HepG2 (cell line): Measurements from ENCODE around the gene IRF2. TPM values are rescaled to one million over a fixed set of nuclear protein-coding genes. Genes with fewer than 3 reads are reported as not detected.

Experiments used
- BORCS8-MEF2B ChIP-seq: sonication (generic); formaldehyde crosslinking; IDR thresholded peaks from 2 replicates; pipeline ENCODE4 v1.8.0; 2022; ENCODE audit warnings: mild to moderate bottlenecking, missing genetic modification reagents
- HCFC1 ChIP-seq: fragments of 150-350 bp; IDR thresholded peaks from 2 replicates; pipeline ENCODE4 v1.6.1; 2014; ENCODE audit warnings: low read depth, low read length
- PRDM10 ChIP-seq: sonication (generic); formaldehyde crosslinking; IDR thresholded peaks from 2 replicates; pipeline ENCODE4 v1.4.0; 2020; ENCODE audit warnings: low read depth, missing genetic modification reagents
- SKIL ChIP-seq: sonication (generic); formaldehyde crosslinking; IDR thresholded peaks from 2 replicates; pipeline ENCODE4 v1.8.0; 2022; ENCODE audit warnings: missing genetic modification reagents, mild to moderate bottlenecking, moderate library complexity, borderline replicate concordance
- SNAPC2 ChIP-seq: sonication (generic); formaldehyde crosslinking; IDR thresholded peaks from 2 replicates; pipeline ENCODE4 v1.8.1; 2022; ENCODE audit warnings: mild to moderate bottlenecking, missing genetic modification reagents
- ZNF326 ChIP-seq: sonication (generic); formaldehyde crosslinking; IDR thresholded peaks from 2 replicates; pipeline ENCODE4 v1.4.0; 2020; ENCODE audit warnings: missing genetic modification reagents, borderline replicate concordance
- ZNF484 ChIP-seq: sonication (generic); formaldehyde crosslinking; IDR thresholded peaks from 2 replicates; pipeline ENCODE4 v1.5.1; 2020; ENCODE audit warnings: mild to moderate bottlenecking, low read depth, missing genetic modification reagents, borderline replicate concordance
- ZNF589 ChIP-seq: sonication (generic); formaldehyde crosslinking; conservative IDR thresholded peaks from 2 replicates; pipeline ENCODE4 v1.8.0; 2022; ENCODE audit warnings: mild to moderate bottlenecking, moderate library complexity, missing genetic modification reagents
- ZNF646 ChIP-seq: sonication (generic); formaldehyde crosslinking; IDR thresholded peaks from 2 replicates; pipeline ENCODE4 v1.9.0; 2021; ENCODE audit warnings: mild to moderate bottlenecking, missing genetic modification reagents
- polyA plus RNA-seq, 8 experiments: library from polyadenylated mRNA; depleted of rRNA in 3 of 8; stranded (reverse) in 7 of 8; unstranded in 1 of 8; fragments of >200 nt; fragmentation: Illumina TruSeq in 4 of 8; extraction: Trizol in 4 of 8; gene quantifications; 2 replicates each; pipeline versions ENCODE4 v1.2.1 to v1.2.3, GENCODE V29; 2011 to 2016; ENCODE audit warnings: low read depth in 4 of 8, missing spikeins in 1 of 8, mixed read lengths in 1 of 8; ENCODE audit not compliant: insufficient read depth in 1 of 8
- total RNA-seq, 5 experiments: library from RNA; depleted of rRNA; stranded (reverse); fragments of >200 nt; fragmentation: Illumina TruSeq; extraction: Trizol; gene quantifications; 2 replicates each; pipeline ENCODE4 v1.2.3, GENCODE V29; 2016; ENCODE audit warnings: low read depth in 1 of 5
- TF ChIP-seq, protein P1 (sequence below): sonication (generic); formaldehyde crosslinking; IDR thresholded peaks from 2 replicates; pipeline ENCODE4 v1.4.0; 2020; ENCODE audit warnings: missing genetic modification reagents, low read depth, mild to moderate bottlenecking, borderline replicate concordance

The IRF2 gene
- total and polyA plus RNA-seq, 2 of the 13 experiments (the other 11 are each of a cell fraction or from before 2014, with no cell fraction given), result 15.5 to 28.8 TPM

- TF ChIP-seq SNAPC2 (CRISPR knock-in tag) (no peak), ZNF484 (CRISPR knock-in tag) (no peak), ZNF326 (CRISPR knock-in tag) (no peak), SKIL (CRISPR knock-in tag) (no peak), PRDM10 (CRISPR knock-in tag) (no peak), ZNF646 (CRISPR knock-in tag) (peak; percentile 40; the same call in 1 of the 2 replicates), BORCS8-MEF2B (no peak), HCFC1 (no peak), ZNF589 (CRISPR knock-in tag) (no peak)
- TF ChIP-seq, protein P1, sequence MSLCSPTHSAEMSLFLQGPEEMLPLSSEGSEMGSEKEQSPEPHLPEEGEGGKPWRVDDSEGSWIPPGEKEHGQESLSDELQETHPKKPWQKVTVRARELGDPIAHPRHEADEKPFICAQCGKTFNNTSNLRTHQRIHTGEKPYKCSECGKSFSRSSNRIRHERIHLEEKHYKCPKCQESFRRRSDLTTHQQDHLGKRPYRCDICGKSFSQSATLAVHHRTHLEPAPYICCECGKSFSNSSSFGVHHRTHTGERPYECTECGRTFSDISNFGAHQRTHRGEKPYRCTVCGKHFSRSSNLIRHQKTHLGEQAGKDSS (CRISPR knock-in tag), result no peak
Measured at GRCh38 chr4:184473499-184474262, 669 bp downstream of the IRF2 start (continued).
